GM19438 (cell line): ENCODE results near the gene GAB2.
"Not testable (repeated sequence)": the region's sequence is repeated elsewhere in the genome, so short reads cannot be mapped to it uniquely, and the experiment has no call there.

Experiments
- ATAC-seq: cut with Tn5 transposase; IDR thresholded peaks from one replicate; pipeline ENCODE4 v1.9.1; 2021; ENCODE audit warnings: low read depth; ENCODE audit not compliant: unreplicated experiment

GAB2 gene

DNA sequence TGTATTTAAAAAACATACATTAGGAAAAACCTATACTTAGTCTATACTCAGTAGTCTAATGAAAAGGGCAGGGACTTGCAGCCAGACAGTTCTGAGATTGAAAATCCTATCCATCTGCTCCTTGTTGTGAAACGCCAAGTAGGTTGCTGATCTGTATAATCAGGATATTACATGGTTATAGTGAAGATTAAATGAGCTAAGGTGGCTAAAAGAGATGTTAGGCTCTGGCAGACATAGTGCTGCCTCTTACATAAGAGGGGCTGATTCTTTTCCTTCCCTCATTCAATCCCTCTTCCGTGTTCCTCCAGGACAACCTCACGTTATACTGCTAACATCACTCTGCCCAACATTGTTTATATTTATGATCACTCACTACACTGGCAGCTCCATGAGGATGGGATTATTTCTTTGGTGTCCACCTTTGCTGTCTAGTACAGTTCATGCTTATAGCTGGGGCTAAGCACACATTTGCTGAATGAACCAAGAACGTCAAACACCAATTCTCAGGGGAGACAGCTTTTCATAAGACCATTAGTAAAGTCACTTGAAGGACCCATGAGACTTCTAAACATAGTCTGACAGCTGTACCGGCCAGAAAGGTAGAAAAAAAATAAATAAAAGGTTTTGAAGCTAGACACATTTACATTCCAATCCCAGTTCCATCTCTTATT lies 46.3 kb downstream of the GAB2 start:
- no peak for ATAC-seq

GRCh38 chr11:78370406-78371172 lies 47.0 kb downstream of the GAB2 start:
- ATAC-seq = no peak

- ATAC-seq = no peak
These were observed 52.2 kb downstream of the GAB2 start for GRCh38 chr11:78365381-78365792.

DNA sequence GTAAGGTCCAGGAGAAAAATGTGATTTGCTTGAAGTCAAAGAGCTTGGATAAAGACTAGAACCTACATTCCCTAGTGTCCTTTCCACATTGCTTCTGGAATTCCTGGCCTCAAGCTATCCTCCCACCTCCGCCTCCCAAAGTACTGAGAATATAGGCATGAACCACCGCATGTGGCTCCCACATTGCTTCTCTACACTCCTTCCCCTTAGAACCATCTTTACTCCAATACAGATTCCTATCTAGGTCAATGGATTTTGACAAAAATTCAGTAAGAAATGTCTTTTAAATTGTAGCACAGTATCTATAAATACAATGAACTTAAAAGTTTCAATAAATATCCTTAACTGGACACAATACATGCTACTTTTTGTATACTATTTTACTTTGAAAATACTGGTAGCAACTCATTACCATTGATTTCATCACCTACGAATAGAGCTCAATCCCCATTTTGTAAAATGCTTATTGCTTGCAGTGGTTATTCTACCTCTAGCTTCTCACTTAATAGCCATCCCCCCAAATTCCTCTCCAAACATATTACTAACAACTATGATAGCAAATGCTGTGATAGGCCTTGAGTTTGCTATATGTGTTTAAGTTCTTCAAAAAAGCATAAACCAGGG lies 53.4 kb downstream of the GAB2 start:
- no peak for ATAC-seq

GRCh38 chr11:78363024-78363619 lies 54.5 kb downstream of the GAB2 start:
- ATAC-seq = no peak

- no peak for ATAC-seq
These were observed 56.4 kb downstream of the GAB2 start for GRCh38 chr11:78361228-78361627.

DNA sequence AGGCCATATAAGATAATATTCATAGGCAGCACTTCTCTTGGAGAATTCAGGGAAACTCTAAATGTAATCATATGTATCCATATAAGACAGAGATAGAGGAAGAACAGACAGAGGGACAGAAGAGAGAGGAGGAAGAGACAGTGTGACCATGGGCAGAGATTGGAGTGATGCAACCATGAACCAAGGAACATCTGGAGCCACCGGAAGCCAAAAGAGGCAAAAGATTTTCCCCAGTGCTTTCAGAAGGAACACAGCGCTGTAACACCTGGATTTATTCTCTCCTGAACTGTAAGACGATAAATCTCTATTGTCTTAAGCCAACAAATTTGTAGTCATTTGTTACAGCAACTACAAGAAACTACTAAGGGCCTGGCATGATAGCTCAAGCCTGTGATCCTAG lies 57.7 kb downstream of the GAB2 start:
- no peak for ATAC-seq

GRCh38 chr11:78357924-78358323 lies 59.7 kb downstream of the GAB2 start:
- not testable (repeated sequence) for ATAC-seq

- ATAC-seq = not testable (repeated sequence)
These were observed 60.2 kb downstream of the GAB2 start for GRCh38 chr11:78357425-78357824.

DNA sequence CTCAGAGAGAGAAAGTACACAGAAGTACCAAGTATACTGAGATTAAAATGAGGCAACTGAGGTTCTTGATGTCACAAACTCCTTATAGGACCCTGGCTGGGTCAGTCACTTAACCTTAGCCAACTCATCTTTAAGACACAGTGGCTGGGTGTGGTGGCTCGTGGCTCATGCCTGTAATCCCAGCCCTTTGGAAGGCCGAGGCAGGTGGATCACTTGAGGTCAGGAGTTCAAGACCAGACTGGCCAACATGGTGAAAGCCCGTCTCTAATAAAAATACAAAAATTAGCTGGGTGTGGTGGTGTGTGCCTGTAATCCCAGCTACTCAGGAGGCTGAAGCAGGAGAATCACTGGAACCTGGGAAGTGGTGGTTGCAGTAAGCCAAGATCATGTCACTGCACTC lies 61.9 kb downstream of the GAB2 start:
- not testable (repeated sequence) for ATAC-seq

DNA sequence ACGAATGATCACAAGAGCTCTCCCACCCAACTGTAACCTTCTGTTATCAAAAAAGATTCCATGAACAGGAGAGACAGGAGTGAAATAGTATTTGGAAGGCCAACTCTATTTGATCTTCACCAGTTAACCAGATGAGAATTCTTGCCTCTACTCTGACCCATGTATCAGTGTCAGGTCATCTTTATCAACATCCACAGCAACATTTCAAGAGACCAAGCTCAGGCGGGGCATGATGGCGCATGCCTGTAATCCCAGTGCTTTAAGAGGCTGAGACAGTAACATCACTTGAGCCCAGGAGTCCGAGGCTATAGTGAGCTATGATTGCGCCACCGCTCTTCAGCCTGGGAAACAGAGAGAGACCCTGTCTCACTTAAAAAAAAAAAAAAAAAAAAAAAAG lies 62.3 kb downstream of the GAB2 start:
- no peak for ATAC-seq

DNA sequence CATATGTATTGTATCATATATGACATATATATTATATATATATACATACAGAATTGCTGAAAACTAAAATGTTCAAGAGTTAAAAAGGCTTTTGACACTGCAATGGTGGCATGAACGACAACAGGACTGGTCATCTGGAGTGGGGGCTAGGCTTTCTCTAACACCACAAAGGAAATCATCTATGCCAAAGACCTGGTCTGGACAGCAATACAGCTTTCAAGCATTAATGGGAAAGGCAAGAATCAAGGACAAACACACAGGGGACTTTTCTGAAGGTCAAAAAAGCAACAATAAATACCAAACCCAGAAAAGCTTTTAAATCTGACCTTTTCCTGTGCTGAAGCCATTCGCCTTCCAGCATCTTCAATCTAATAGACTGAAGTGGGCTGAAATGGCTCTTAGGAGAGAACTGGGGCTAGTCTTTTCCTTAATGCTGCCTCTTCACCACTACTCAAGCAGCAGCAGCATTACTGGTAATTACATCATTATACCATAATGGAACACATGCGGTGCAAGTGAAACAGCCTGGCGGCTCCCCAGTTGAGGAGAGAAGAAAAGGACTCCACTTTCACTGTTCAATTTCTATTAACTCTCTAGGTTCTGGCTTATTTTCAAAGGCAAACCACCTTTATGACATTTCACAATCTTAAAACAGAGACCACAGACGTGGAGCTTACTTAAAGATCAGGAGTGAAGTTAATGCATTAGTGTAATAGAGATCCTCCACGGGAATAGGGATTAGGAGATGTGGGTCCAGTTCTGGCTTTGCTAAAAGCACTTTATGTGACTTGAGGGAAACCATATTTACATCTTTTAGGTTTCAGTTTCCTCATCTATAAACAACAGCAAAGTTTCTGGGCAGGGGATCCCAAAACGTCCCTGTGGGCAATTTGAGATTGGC lies 63.0 kb downstream of the GAB2 start:
- no peak for ATAC-seq

GRCh38 chr11:78351979-78352841 lies 65.4 kb downstream of the GAB2 start:
- no peak for ATAC-seq

DNA sequence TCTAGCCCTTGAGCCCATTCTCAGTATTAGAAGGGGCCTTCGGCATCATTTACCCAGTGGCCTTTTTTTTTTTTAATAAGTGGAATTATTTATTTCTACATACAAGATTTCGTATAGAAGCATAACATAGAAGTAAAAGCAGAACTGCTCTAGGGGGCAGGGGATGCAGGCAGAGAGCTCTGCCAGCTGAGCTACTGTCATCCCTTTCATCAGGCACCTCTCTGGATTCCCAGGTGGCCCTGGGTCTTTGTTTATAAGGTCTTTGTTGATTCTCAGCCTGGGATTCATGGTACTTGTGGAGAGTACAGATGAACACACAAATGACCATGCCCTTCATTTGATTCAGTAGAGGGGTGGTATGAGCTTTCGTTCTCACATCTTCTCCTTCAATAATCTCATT lies 66.4 kb downstream of the GAB2 start:
- no peak for ATAC-seq

GRCh38 chr11:78350646-78351165 lies 66.9 kb downstream of the GAB2 start:
- ATAC-seq = no peak

GRCh38 chr11:78350091-78350645 lies 67.5 kb downstream of the GAB2 start:
- no peak for ATAC-seq

GRCh38 chr11:78349624-78350023 lies 68.0 kb downstream of the GAB2 start:
- no peak for ATAC-seq

DNA sequence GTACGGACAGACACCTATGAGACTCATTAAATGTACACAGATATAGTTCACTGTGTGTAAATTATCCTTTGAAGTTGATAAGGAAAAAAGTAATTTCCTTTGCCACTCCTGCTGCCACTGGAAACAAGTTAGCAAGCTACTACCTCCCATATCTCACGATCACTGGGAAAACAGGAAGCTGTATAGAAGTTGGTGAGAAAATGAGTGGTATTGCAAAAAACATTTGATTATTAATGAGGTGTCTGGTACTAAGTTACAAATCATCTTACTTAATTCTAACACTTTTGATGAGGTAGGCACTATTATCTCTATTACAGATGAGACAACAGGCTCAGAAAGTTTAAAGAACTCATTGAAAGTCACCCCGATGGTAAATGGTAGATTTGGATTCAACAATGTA lies 68.5 kb downstream of the GAB2 start:
- no peak for ATAC-seq

DNA sequence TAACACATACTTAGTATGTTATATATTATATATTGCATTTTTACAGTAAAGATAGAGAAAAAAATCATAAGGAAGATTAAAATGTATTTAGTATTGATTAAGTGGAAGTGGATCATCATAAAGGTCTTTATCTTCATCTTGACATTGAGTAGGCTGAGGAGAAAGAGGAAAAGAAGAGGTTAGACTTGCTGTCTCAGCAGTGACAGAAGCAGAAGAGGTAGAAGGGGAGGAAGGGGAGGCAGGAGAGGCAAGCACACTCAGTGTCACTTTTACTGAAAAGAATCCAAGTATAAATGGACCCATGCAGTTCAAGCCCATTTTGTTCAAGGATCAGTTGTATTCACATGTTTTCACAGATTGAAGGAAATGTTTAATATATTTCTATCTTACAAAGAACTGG lies 69.7 kb downstream of the GAB2 start:
- no peak for ATAC-seq
